HepG2 (cell line): ENCODE measurements around the gene NTM.

Experiments used
- CTCF ChIP-seq: sonication (generic); formaldehyde crosslinking; IDR thresholded peaks from 2 replicates; pipeline ENCODE4 v1.5.0; 2020; ENCODE audit warnings: mild to moderate bottlenecking, missing genetic modification reagents, moderate library complexity
- ELF1 ChIP-seq: sonication (generic); formaldehyde crosslinking; IDR thresholded peaks from 2 replicates; pipeline ENCODE4 v1.4.0; 2020; ENCODE audit warnings: missing genetic modification reagents
- RNF2 ChIP-seq: fragments of 450-650 bp; conservative IDR thresholded peaks from 2 replicates; pipeline ENCODE4 v1.6.1; 2016; ENCODE audit warnings: low read depth
- TFE3 ChIP-seq: IDR thresholded peaks from 2 replicates; pipeline ENCODE4 v1.6.1; 2016
- ZNF24 ChIP-seq: fragments of 450-650 bp; IDR thresholded peaks from 2 replicates; pipeline ENCODE4 v1.6.1; 2017; ENCODE audit warnings: antibody characterized with exemption, mild to moderate bottlenecking

- no peak for TF ChIP-seq ZNF24
- TF ChIP-seq TFE3 (CRISPR knock-in tag): no peak
- TF ChIP-seq CTCF (CRISPR knock-in tag): no peak
- TF ChIP-seq RNF2: no peak
- no peak for TF ChIP-seq ELF1 (CRISPR knock-in tag)
Observed at GRCh38 chr11:131839326-131839725, 468.9 kb downstream of the NTM start.
